AG04449 (cell line): ENCODE data around the gene FAM9C.

Experiments
- CTCF ChIA-PET: fragments of 350-600 bp; formaldehyde crosslinking; extraction: SDS; loops from one replicate; lab custom pipeline; 2021; ENCODE audit warnings: antibody characterized with exemption; lab: Yijun Ruan, JAX
- POLR2A ChIA-PET: fragments of 400-600, 350-600 bp; formaldehyde crosslinking; extraction: SDS; loops from one replicate; lab custom pipeline; 2020; ENCODE audit warnings: antibody characterized with exemption, inconsistent platforms; lab: Yijun Ruan, JAX
- DNase-seq: peaks from one replicate; pipeline ENCODE4 v3.0.0-alpha.2; 2010; ENCODE audit warnings: low read depth, low spot score
- H3K4me3 ChIP-seq: 2 replicates; pipeline ENCODE4 v1.5.1; 2011; ENCODE audit warnings: low read depth, mild to moderate bottlenecking, control low read depth, low read length
- TF ChIP-seq, protein P1 (sequence below): IDR thresholded peaks from one replicate; pipeline ENCODE4 v1.5.1; 2011; ENCODE audit warnings: mild to moderate bottlenecking, moderate library complexity, low read length, control low read depth, inconsistent platforms; ENCODE audit not compliant: insufficient read depth; ENCODE audit errors: missing control alignments

FAM9C gene

GRCh38 chrX:13001097-13001496, 43.3 kb downstream of the FAM9C start:
- TF ChIP-seq, protein P1, sequence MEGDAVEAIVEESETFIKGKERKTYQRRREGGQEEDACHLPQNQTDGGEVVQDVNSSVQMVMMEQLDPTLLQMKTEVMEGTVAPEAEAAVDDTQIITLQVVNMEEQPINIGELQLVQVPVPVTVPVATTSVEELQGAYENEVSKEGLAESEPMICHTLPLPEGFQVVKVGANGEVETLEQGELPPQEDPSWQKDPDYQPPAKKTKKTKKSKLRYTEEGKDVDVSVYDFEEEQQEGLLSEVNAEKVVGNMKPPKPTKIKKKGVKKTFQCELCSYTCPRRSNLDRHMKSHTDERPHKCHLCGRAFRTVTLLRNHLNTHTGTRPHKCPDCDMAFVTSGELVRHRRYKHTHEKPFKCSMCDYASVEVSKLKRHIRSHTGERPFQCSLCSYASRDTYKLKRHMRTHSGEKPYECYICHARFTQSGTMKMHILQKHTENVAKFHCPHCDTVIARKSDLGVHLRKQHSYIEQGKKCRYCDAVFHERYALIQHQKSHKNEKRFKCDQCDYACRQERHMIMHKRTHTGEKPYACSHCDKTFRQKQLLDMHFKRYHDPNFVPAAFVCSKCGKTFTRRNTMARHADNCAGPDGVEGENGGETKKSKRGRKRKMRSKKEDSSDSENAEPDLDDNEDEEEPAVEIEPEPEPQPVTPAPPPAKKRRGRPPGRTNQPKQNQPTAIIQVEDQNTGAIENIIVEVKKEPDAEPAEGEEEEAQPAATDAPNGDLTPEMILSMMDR, result no peak
- POLR2A ChIA-PET, result no interaction called here
- H3K4me3 ChIP-seq, result no peak overlapping the region
- CTCF ChIA-PET, result interaction anchor here (0.7 kb wide), 1 partner anchor 99 kb away, joined by 3 read pairs; no protein-coding TSS in a partner anchor
- no peak for DNase-seq

DNA sequence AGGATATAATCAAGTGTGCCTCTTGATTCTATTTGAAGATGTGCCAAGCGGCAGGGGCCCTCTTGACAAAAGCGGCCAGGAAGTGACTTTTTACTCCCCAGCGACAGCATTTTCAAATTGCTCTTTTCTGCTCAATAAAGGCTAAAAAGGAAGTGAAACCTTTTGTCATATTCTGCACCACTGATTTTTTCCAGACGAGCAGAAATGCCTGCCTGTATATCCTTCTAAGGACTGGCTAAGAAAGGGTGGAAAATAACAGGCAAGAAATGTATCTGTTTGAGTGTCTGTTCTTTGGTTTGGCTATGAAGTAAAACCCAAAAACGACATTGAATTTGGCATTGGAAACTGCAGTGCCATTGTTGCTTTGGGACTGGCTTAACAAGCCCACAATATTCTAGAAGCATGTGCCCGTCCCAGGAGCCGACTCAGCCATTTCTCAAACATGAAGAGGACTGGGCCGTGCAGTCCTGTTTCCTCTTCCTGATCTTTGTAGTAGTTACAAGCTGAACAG, 44.1 kb downstream of the FAM9C start:
- DNase-seq, result no peak
- POLR2A ChIA-PET, result no interaction called here
- TF ChIP-seq, protein P1, result no peak
- no peak overlapping the region for H3K4me3 ChIP-seq
- CTCF ChIA-PET, result interaction anchor here (0.7 kb wide), 1 partner anchor 100 kb away, joined by 3 read pairs; no protein-coding TSS in a partner anchor

GRCh38 chrX:12999422-12999821, 45.0 kb downstream of the FAM9C start:
- no peak overlapping the region for H3K4me3 ChIP-seq
- DNase-seq, result no peak
- TF ChIP-seq, protein P1, result no peak
- ChIA-PET CTCF (no interaction called here), POLR2A (no interaction called here)

DNA sequence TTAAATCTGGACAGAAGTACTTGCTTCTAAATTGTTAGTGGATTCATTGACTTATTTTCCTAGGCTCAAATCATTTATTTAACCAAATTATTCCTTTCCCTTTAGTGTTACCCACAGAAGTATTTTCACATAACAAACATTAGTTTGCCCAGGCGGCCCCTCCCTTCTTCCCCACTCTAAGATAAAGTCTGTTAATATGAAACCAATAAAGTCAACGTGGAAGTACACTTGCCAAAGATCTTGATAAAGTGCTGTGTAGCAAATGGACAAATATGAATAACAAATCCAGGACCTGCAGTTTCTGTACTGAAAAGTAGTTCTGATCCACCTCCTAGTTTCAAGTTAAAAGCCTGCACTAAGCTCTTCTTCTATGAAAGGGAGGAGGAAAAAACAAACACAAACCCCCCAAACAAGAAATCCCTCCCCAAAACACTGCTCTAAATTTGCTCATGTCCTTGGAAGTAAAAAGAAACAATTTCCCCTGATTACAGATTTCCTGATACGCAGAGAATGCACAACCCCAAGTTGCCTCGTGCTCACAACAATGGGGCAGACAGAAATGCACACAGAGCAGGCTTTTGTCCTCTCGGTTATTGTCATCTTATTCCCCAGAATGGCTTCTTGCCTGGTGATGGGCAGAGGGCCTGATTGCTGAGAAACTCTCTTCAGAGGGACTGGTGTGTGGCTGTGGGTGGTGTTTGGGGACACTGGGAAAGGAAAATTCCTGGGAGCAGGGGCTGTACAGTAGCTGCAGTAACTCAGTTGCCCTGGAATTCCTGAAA, 46.3 kb downstream of the FAM9C start:
- H3K4me3 ChIP-seq, result no peak overlapping the region
- CTCF ChIA-PET, result interaction anchor here (1.6 kb wide), 1 partner anchor 52 kb away, joined by 4 read pairs; no protein-coding TSS in a partner anchor
- POLR2A ChIA-PET, result no interaction called here
- TF ChIP-seq, protein P1, result no peak
- no peak for DNase-seq

DNA sequence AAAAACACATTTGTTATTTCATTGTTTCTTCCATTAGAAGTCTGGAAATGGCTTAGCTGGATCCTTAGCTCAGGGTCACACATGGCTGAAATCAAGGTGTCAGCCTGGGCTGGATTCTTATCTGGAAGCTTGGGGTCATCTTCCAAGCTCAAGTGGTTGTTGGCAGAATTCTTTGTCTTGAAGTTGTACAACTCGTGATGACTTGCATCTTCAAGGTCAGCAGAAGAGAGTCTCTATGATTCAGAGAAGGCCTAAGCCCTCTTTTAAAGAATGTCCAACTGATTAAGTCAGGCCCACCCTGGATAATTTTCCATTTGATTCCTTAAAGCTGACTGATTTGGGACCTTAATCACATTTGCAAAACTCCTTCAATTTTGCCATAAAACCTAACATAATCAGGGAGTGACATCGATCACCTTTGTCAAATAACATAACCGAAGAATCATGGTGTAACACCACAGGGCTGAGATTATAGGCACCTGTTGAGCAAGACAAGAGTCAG, 47.4 kb downstream of the FAM9C start:
- H3K4me3 ChIP-seq, result no peak overlapping the region
- CTCF ChIA-PET, result interaction anchor here (1.6 kb wide), 1 partner anchor 51 kb away, joined by 4 read pairs; no protein-coding TSS in a partner anchor
- TF ChIP-seq, protein P1, result no peak
- no peak for DNase-seq
- POLR2A ChIA-PET, result no interaction called here

DNA sequence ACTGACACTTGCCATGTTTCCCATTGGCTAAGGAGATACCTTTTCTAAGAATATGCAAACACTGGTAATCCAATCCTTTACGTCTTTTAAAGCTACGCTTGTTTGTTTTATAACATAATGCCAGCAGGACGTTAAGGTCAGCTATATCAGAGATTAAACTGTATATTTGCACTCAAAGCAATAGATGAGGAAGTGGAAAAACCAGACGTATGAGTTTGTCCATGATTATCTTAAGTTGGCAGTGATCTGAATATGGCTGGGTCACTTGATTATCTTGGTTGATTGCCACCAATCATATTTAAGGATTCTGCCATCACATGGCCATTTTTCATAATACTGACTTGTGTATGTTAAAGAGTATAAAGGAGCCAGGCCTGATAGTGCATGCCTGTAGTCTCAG, 50.1 kb downstream of the FAM9C start:
- POLR2A ChIA-PET, result no interaction called here
- CTCF ChIA-PET, result no interaction called here
- H3K4me3 ChIP-seq, result no peak overlapping the region
- DNase-seq, result no peak
- TF ChIP-seq, protein P1, result no peak
